Measurements from ENCODE around the gene KLC1. TPM values are rescaled to one million over a fixed set of nuclear protein-coding genes. Genes with fewer than 3 reads are reported as not detected.

The KLC1 gene
- total RNA-seq, 1 donor from 2014 or later: 277 TPM

DNA sequence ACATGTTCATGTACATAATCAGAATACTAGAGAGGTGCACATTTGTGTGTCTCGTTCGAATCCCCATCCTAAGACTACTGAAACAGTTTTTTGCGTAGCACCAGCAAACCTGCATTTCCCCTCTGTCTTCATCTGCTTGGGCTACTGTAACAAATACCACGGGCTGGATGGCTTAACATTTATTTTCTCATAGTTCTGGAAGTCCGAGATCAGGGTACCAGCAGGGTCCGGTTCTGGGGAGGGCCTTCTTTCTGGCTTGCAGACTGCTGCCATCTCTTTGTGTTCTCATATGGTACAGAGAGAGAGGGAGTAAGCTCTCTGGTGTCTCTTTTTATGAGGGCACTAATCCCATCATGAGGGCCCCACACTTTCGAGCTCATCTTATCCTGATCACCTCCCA is 30.6 kb downstream of the KLC1 start:
- no peak for DNase-seq

GRCh38 chr14:103662029-103662428 is 33.0 kb downstream of the KLC1 start:
- no peak for DNase-seq

GRCh38 chr14:103662591-103662990 is 33.6 kb downstream of the KLC1 start:
- no peak for DNase-seq

DNA sequence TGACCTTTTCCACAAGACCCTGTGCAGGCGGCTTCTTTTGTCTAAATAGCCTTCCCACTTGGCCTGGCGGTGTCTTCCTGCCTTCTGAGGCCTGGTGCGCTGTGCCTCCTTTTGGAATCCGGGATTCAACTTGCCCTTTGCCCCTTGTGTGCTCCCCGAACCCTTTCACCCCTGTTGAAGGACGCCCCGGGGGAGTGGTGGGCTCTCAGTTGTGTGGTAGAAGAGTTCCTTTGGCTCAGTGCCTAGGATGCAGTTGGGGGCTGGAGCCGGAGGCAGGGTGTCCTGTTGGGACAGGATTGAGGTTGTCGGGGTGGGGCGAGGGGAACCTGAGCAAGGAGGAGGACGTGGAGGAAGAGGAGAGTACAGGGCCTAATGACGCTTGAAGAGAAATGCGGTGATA is 34.5 kb downstream of the KLC1 start:
- no peak for DNase-seq

- no peak for DNase-seq
Measured at GRCh38 chr14:103667671-103668070, 38.7 kb downstream of the KLC1 start.

DNA sequence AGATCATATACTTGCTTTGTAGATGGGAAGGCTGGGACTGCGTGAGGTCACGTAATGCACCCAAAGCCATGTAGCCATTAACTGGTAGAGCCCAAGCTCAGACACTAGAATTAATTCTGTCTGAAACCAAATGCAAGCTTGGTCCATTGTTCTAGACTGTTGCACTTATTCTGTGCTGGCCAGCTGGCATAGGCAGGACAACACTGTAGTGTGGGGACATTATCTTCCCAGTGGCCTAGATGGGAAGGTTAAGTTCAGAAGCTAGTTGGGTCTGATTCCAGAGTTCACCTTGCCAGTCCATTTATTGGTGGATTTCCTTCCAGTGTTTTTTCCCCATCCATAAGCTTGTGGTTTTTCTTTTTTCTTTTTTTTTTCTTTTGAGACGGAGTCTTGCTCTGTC is 39.1 kb downstream of the KLC1 start:
- DNase-seq: no peak

DNA sequence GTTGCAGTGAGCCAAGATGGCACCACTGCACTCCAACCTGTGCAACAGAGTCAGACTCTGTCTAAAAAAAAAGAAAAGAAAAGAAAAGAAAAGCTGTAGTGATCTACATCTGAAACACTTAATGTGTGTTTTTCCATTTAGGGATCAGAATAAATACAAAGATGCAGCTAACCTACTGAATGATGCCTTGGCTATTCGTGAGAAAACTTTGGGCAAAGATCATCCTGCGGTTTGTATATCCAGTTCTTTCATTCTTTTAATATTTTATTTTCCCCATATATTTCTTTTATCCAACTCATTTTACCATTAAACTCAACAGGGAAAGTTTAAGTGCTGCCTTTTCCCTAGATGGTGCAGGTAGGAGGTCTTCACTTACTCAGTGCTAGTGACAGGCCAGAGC is 40.4 kb downstream of the KLC1 start:
- no peak for DNase-seq

GRCh38 chr14:103671911-103672310 is 42.9 kb downstream of the KLC1 start:
- DNase-seq: no peak

- no peak for DNase-seq
Measured at GRCh38 chr14:103675957-103676356, 46.9 kb downstream of the KLC1 start.

- DNase-seq: no peak
Measured at GRCh38 chr14:103676881-103677675, 48.1 kb downstream of the KLC1 start.

DNA sequence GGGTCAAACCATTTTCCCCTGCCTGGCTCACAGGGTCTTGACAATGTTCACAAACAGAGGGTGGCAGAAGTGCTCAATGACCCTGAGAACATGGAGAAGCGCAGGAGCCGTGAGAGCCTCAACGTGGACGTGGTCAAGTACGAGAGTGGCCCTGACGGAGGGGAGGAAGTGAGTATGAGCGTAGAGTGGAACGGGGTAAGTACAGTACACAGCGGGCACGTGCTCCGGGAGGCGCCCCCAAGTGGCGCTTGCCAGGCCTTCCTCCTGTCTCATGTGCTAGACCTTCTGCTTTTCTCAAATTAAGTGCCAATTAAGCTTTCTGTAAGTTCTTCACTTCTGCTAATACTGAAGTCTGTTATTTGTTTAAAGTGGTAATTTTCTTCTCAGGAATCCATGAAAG is 50.3 kb downstream of the KLC1 start:
- DNase-seq: peak; percentile 83

DNA sequence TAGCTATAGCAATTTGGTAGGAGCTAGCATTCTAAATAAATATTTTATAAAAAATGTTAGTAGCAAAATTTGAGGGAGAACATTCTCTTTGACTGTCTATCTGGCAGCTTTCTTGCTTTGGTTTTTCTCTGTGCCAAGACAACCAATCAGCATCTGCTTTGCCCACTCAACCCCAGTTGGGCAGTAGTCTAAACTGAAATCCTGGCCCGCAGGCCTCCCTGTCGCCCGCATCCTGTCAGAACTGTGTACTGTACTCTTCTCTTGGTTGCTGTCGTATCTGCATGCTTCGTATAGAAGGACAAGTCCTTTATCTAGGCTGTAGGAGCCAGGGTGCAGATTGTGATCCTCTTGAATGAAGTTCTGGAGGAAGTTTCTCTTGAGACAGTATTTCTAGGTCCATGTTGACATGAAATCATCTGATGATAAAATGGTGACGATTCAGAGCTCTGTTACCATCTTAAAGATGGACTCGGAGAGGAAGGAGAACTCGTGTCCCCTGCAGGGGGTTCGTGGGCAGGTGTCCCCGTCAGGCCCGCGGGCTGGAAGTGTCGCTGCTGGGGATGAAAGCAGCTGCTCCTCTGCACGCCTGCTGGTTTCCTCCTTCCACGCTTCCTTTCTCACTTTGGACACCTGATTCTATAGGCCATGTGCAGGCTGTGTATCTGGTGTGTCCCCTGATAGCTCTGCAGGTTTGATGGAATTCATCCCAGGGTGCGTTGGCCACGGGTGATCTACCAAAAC is 51.6 kb downstream of the KLC1 start:
- no peak for DNase-seq

DNA sequence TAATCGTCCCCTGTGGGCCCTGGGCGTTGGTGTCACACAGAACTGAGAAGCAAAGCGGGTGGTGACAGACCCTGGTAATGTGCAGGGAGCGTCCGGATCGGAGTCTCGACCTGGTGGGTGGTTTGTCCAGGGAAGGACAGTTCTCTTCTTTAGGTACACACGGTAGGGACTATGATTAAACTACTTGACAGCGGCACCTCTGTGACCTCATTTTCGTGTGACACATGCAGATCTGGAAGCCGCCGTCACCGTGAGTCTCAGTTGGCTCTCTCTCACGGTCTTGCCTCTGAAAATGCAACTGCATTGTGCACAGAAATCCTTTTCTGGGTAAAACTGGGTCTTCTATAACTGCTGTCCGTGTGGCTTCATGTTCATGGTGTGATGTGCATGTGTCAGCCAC is 54.1 kb downstream of the KLC1 start:
- DNase-seq: no peak

GRCh38 chr14:103684471-103684870 is 55.5 kb downstream of the KLC1 start:
- no peak for DNase-seq

- no peak for DNase-seq
Measured at GRCh38 chr14:103684871-103685270, 55.9 kb downstream of the KLC1 start.

DNA sequence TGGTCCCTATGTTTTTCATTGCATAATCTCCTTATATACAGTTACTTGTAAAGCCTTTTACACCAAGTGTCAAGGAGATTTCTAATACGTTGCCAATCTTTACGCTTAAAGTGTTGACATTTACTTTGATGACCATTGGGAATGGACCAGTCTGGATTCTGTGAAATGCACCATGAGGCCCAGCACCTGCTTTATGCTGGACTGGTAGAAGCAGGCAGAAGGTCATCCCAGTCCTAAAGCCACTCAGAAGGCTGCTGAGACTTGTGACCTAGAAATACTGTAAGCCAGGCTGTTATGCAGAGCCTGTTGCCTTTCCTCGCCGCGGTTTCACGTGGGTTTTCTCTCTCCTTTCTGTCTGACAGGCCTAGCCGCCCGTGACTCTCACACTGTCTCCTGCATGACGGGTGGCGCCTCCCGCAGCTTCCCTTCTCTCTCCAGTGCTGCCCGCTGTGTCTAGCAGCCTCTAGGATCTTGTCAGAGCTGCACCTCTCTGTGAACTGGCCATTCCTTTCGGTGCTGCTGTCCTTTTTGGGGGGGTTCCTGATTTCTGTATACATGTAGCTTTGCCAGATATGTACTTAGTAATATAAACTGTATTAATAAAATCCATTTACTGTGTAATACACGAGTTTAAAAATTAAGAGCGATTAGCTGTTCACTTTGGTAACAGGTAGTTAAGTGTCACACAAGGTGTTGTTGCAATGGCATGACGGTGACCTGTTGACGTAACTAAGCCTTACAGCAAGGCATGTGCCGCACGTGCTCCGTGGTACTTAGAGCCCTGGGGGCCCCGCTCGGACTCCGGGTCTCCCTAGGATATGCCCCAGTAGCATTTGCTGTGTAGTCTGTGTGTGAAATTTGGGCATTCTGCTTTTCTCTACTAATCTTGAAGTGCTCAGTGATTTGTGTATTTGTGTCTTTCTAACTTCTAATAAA is 56.5 kb downstream of the KLC1 start:
- no peak for DNase-seq

GRCh38 chr14:103686831-103687485 is 57.9 kb downstream of the KLC1 start:
- DNase-seq: peak; percentile 50

DNA sequence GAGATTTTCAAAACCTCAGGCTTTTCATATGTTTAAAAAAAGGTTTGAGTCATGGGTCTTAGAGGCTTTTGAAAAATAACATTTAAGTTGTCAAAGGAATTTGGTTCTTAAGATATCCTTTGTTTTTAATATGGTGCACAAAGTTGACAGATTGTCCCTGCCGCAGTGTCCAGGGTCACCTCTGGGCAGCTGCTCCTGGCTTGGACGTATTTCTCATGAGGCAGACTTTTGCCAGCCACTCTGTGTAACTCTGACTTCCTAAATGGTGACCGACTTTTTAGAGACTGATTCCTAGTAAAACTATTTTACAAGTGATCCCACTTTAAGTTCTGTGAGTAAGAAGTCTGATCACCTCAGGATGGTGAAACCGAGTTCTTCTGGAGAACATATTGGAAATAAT is 58.7 kb downstream of the KLC1 start:
- DNase-seq: no peak

GRCh38 chr14:103688441-103688840 is 59.4 kb downstream of the KLC1 start:
- DNase-seq: no peak

- no peak for DNase-seq
Measured at GRCh38 chr14:103688906-103689902, 60.2 kb downstream of the KLC1 start.

DNA sequence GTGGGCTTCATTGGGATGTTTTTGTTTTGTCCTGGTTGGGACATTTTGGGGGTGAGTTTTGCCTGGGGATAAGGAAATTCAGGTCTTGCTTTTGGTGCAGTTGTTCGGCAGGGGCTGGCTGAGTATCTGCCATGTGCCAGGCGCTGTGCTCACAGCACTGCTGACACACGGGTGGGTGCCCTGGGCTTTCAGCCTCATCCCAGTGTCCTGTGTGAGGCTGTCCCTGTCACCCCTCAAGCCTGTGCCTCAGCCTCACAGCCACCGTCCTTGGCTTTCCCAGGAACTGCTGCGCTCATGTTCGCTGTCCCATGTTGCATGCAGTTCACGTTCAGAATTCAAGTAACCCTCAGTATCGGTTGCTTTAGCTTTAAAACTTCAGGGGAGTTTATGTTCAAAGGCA is 61.3 kb downstream of the KLC1 start:
- DNase-seq: no peak
